K562 (cell line): ENCODE data around the gene PIGH. TPM values are rescaled to one million over a fixed set of nuclear protein-coding genes. Genes with fewer than 3 reads are reported as not detected.

Experiments used
- BRD9 ChIP-seq: fragments of 450-650 bp; IDR thresholded peaks from 2 replicates; pipeline ENCODE4 v1.6.1; 2018; ENCODE audit warnings: low read depth; ENCODE audit not compliant: partially characterized antibody
- CHD4 ChIP-seq: fragments of 200-600 bp; sonication (generic); IDR thresholded peaks from 3 replicates; pipeline ENCODE4 v1.6.1; 2012; ENCODE audit warnings: low read depth, mild to moderate bottlenecking, mixed read lengths, low read length, inconsistent platforms; ENCODE audit not compliant: insufficient read depth, insufficient replicate concordance, poor library complexity, severe bottlenecking
- CLOCK ChIP-seq: fragments of 250-450 bp; sonication (Bioruptor Pico); IDR thresholded peaks from 2 replicates; pipeline ENCODE4 v1.4.0; 2020; ENCODE audit warnings: mild to moderate bottlenecking, moderate library complexity, borderline replicate concordance
- CXXC5 ChIP-seq: fragments of 250-450 bp; sonication (Bioruptor Pico); IDR thresholded peaks from 2 replicates; pipeline ENCODE4 v1.8.0; 2022; ENCODE audit warnings: inconsistent platforms, mild to moderate bottlenecking, moderate library complexity
- GABPA ChIP-seq: fragments of 200-800 bp; sonication (Bioruptor generic); conservative IDR thresholded peaks from 2 replicates; pipeline ENCODE4 v1.6.1; 2016; ENCODE audit warnings: low read depth, missing genetic modification characterization, missing compliant biosample characterization
- MTA3 ChIP-seq: fragments of 450-650 bp; formaldehyde crosslinking; IDR thresholded peaks from 2 replicates; pipeline ENCODE4 v1.6.1; 2017; ENCODE audit warnings: mild to moderate bottlenecking, borderline replicate concordance
- MXD1 ChIP-seq: fragments of 250-450 bp; sonication (Bioruptor Pico); IDR thresholded peaks from 2 replicates; pipeline ENCODE4 v1.8.0; 2021; ENCODE audit warnings: borderline replicate concordance, mild to moderate bottlenecking, moderate library complexity; ENCODE audit not compliant: poor library complexity, severe bottlenecking
- MYC ChIP-seq, 2 experiments: fragments of 250-450 bp in 1 of 2; sonication (Bioruptor Pico) in 1 of 2; IDR thresholded peaks; 2 replicates each; pipeline versions ENCODE4 v1.5.1 to v1.6.1; 2012 to 2021; ENCODE audit warnings: low read depth in 2 of 2, borderline replicate concordance in 1 of 2, improper control_type of control experiment in 1 of 2, low read length in 1 of 2, mild to moderate bottlenecking in 1 of 2, moderate library complexity in 1 of 2
- NR2F6 ChIP-seq: fragments of 450-650 bp; formaldehyde crosslinking; IDR thresholded peaks from 2 replicates; pipeline ENCODE4 v1.4.0; 2020; ENCODE audit warnings: mild to moderate bottlenecking
- POLR2H ChIP-seq: IDR thresholded peaks from 2 replicates; pipeline ENCODE4 v1.6.1; 2016; ENCODE audit warnings: missing genetic modification characterization, low read depth, mild to moderate bottlenecking, control low read depth, missing compliant biosample characterization, moderate library complexity
- RBBP5 ChIP-seq: fragments of 200-600 bp; sonication (generic); IDR thresholded peaks from 2 replicates; pipeline ENCODE4 v1.6.1; 2012; ENCODE audit warnings: borderline replicate concordance, mild to moderate bottlenecking, low read length, control low read depth, inconsistent platforms; ENCODE audit not compliant: insufficient read depth, poor library complexity, severe bottlenecking
- SMARCE1 ChIP-seq: fragments of 450-650 bp; IDR thresholded peaks from 2 replicates; pipeline ENCODE4 v1.7.1; 2016; ENCODE audit warnings: mild to moderate bottlenecking
- ZBTB9 ChIP-seq: fragments of 450-650 bp; formaldehyde crosslinking; IDR thresholded peaks from 2 replicates; pipeline ENCODE4 v1.4.0; 2020; ENCODE audit warnings: mild to moderate bottlenecking, moderate library complexity
- ZFP36 ChIP-seq: fragments of 150-350 bp; IDR thresholded peaks from 2 replicates; pipeline ENCODE4 v1.6.1; 2018; ENCODE audit warnings: low read length, low read depth; ENCODE audit not compliant: partially characterized antibody
- polyA plus RNA-seq, 8 experiments: library from polyadenylated mRNA; depleted of rRNA in 4 of 8; stranded (reverse) in 5 of 8; unstranded in 3 of 8; fragments of >200 nt; fragmentation: Nextera tagmentation in 2 of 8; fragmentation: Illumina TruSeq in 1 of 8; extraction: Ambion mirVana in 2 of 8; extraction: Trizol in 1 of 8; gene quantifications; 2 replicates each; pipeline versions ENCODE4 v1.2.1 to v1.2.3, GENCODE V29; 2011 to 2014; ENCODE audit warnings: inconsistent platforms in 1 of 8, missing spikeins in 1 of 8
- total RNA-seq, 7 experiments: library from RNA; depleted of rRNA in 6 of 7; stranded (reverse); fragments of >200 nt in 6 of 7; fragmentation: Illumina TruSeq in 2 of 7; extraction: Trizol in 2 of 7; gene quantifications; 2 replicates each; pipeline versions ENCODE4 v1.2.1 to v1.2.3, GENCODE V29; 2011 to 2021; ENCODE audit warnings: low replicate concordance in 1 of 7
- TF ChIP-seq, protein P1 (sequence below): fragments of 250-450 bp; sonication (Bioruptor Pico); IDR thresholded peaks from 2 replicates; pipeline ENCODE4 v1.9.0; 2021; ENCODE audit warnings: mild to moderate bottlenecking, inconsistent platforms
- TF ChIP-seq, protein P2 (sequence below): fragments of 450-650 bp; IDR thresholded peaks from 2 replicates; pipeline ENCODE4 v1.6.1; 2016; ENCODE audit warnings: antibody characterized with exemption

PIGH gene
- total and polyA plus RNA-seq, 9 of the 15 experiments (the other 6 are each of a cell fraction or from before 2014, with no cell fraction given) = 21.1 to 53.4 (median 24.7) TPM

DNA sequence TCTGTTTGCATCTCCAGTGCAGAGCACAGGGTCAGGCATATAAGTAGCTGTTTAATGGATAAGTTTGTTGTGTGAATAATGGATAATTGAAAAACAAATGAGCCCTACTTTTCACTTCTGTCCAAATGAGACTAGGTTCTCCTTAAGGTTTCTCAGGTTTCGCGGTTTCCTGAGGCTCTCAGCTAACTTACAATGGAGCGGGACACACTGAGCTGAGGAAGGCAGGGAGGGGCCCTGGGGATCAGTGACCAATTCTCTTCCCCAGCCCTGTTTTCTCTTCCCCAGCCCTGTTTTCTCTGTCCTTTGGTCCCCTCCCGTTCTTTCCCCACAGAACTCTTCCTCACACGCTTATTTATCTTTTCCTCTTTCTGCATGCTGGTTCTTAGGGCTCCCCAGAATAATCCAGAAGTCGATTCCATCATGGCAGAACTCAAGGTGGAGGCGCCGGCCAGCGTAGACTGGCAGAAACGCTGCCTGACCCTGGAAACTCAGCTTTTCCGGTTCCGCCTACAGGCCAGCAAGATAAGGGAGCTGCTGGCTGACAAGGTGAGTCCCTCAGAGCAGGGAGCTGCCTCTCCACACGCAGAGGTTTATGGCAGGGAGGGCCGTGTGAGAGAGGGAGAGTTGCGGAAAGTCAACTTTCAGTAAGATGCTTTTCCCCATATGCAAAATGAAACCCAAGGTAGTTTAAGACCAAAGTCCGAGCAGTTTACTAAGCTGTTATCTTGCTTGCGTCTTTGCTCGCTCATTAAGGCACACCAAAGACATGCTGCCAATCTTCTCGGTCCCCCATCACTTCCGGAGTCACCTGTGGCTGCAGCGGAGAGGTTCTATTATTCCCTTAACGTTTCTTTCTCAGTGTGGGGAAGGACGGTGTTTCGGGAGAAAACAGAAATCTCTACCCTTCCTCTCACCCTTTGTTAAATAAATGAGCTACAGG is 58.4 kb downstream of the PIGH start (continued):
- TF ChIP-seq CLOCK (CRISPR knock-in tag) = no peak
- TF ChIP-seq ZFP36 = peak; percentile 12
- peak; percentile 57; the same call in 1 of the 2 replicates for TF ChIP-seq POLR2H (tag)
- TF ChIP-seq GABPA (tag) = peak; percentile 87
- no peak for TF ChIP-seq SMARCE1
- TF ChIP-seq NR2F6 (CRISPR knock-in tag) = no peak
- TF ChIP-seq ZBTB9 = no peak
- TF ChIP-seq CHD4 = no peak
- no peak for TF ChIP-seq MYC (IDR thresholded peaks at IDR 0.05; ENCODE audit: low read depth, low read length)
- no peak for TF ChIP-seq MYC (CRISPR knock-in tag; IDR thresholded peaks at IDR 0.05; ENCODE audit: borderline replicate concordance, low read depth)
- no peak for TF ChIP-seq RBBP5
- no peak for TF ChIP-seq MXD1 (CRISPR knock-in tag)
- peak; percentile 67 for TF ChIP-seq BRD9
- TF ChIP-seq CXXC5 (CRISPR knock-in tag) = peak; percentile 53; the same call in 1 of the 2 replicates
- TF ChIP-seq MTA3 = 0 out of 2 replicates have a peak, but pooled peaks have one; percentile 36
- TF ChIP-seq, protein P1, sequence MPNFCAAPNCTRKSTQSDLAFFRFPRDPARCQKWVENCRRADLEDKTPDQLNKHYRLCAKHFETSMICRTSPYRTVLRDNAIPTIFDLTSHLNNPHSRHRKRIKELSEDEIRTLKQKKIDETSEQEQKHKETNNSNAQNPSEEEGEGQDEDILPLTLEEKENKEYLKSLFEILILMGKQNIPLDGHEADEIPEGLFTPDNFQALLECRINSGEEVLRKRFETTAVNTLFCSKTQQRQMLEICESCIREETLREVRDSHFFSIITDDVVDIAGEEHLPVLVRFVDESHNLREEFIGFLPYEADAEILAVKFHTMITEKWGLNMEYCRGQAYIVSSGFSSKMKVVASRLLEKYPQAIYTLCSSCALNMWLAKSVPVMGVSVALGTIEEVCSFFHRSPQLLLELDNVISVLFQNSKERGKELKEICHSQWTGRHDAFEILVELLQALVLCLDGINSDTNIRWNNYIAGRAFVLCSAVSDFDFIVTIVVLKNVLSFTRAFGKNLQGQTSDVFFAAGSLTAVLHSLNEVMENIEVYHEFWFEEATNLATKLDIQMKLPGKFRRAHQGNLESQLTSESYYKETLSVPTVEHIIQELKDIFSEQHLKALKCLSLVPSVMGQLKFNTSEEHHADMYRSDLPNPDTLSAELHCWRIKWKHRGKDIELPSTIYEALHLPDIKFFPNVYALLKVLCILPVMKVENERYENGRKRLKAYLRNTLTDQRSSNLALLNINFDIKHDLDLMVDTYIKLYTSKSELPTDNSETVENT (CRISPR knock-in tag) = no peak
- TF ChIP-seq, protein P2, sequence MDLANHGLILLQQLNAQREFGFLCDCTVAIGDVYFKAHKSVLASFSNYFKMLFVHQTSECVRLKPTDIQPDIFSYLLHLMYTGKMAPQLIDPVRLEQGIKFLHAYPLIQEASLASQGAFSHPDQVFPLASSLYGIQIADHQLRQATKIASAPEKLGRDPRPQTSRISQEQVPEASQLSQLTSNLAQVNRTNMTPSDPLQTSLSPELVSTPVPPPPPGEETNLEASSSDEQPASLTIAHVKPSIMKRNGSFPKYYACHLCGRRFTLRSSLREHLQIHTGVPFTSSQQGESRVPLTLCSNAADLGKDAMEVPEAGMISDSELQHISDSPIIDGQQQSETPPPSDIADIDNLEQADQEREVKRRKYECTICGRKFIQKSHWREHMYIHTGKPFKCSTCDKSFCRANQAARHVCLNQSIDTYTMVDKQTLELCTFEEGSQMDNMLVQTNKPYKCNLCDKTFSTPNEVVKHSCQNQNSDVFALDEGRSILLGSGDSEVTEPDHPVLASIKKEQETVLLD = no peak
